HG03139 (cell line): ENCODE measurements around the gene SKAP2.

ENCODE experiments used
- ATAC-seq: cut with Tn5 transposase; IDR thresholded peaks from one replicate; pipeline ENCODE4 v1.9.1; 2021; ENCODE audit not compliant: unreplicated experiment

Gene SKAP2

GRCh38 chr7:26642416-26642815 lies 222.0 kb downstream of the SKAP2 start:
- ATAC-seq: no peak

GRCh38 chr7:26639695-26640094 lies 224.7 kb downstream of the SKAP2 start:
- ATAC-seq: no peak

GRCh38 chr7:26639111-26639510 lies 225.3 kb downstream of the SKAP2 start:
- no peak for ATAC-seq

- ATAC-seq: no peak
Measured at GRCh38 chr7:26638140-26638539, 226.2 kb downstream of the SKAP2 start.

GRCh38 chr7:26637610-26638009 lies 226.8 kb downstream of the SKAP2 start:
- ATAC-seq: no peak

- ATAC-seq: no peak
Measured at GRCh38 chr7:26636808-26637207, 227.6 kb downstream of the SKAP2 start.

- ATAC-seq: no peak
Measured at GRCh38 chr7:26633557-26633956, 230.8 kb downstream of the SKAP2 start.

GRCh38 chr7:26631601-26632000 lies 232.8 kb downstream of the SKAP2 start:
- ATAC-seq: no peak

GRCh38 chr7:26630941-26631580 lies 233.3 kb downstream of the SKAP2 start:
- no peak for ATAC-seq

- no peak for ATAC-seq
Measured at GRCh38 chr7:26630361-26630760, 234.0 kb downstream of the SKAP2 start.

- ATAC-seq: no peak
Measured at GRCh38 chr7:26629696-26630095, 234.7 kb downstream of the SKAP2 start.

- ATAC-seq: no peak
Measured at GRCh38 chr7:26627891-26628341, 236.5 kb downstream of the SKAP2 start.

- ATAC-seq: no peak
Measured at GRCh38 chr7:26627221-26627620, 237.2 kb downstream of the SKAP2 start.

- ATAC-seq: no peak
Measured at GRCh38 chr7:26626687-26627086, 237.7 kb downstream of the SKAP2 start.

GRCh38 chr7:26626156-26626555 lies 238.2 kb downstream of the SKAP2 start:
- ATAC-seq: no peak

GRCh38 chr7:26625286-26625685 lies 239.1 kb downstream of the SKAP2 start:
- ATAC-seq: no peak

GRCh38 chr7:26624839-26625238 lies 239.6 kb downstream of the SKAP2 start:
- no peak for ATAC-seq

- no peak for ATAC-seq
Measured at GRCh38 chr7:26624431-26624830, 240.0 kb downstream of the SKAP2 start.

GRCh38 chr7:26620352-26620751 lies 244.0 kb downstream of the SKAP2 start:
- ATAC-seq: no peak

- ATAC-seq: no peak
Measured at GRCh38 chr7:26619348-26619984, 244.9 kb downstream of the SKAP2 start.

- ATAC-seq: no peak
Measured at GRCh38 chr7:26618898-26619297, 245.5 kb downstream of the SKAP2 start.

- ATAC-seq: no peak
Measured at GRCh38 chr7:26618449-26618848, 245.9 kb downstream of the SKAP2 start.
